HG03064 (cell line): ENCODE results near the gene C1QTNF12.

Experiments used
- ATAC-seq: cut with Tn5 transposase; IDR thresholded peaks from one replicate; pipeline ENCODE4 v1.9.1; 2021; ENCODE audit warnings: low read depth; ENCODE audit not compliant: unreplicated experiment

Gene C1QTNF12

DNA sequence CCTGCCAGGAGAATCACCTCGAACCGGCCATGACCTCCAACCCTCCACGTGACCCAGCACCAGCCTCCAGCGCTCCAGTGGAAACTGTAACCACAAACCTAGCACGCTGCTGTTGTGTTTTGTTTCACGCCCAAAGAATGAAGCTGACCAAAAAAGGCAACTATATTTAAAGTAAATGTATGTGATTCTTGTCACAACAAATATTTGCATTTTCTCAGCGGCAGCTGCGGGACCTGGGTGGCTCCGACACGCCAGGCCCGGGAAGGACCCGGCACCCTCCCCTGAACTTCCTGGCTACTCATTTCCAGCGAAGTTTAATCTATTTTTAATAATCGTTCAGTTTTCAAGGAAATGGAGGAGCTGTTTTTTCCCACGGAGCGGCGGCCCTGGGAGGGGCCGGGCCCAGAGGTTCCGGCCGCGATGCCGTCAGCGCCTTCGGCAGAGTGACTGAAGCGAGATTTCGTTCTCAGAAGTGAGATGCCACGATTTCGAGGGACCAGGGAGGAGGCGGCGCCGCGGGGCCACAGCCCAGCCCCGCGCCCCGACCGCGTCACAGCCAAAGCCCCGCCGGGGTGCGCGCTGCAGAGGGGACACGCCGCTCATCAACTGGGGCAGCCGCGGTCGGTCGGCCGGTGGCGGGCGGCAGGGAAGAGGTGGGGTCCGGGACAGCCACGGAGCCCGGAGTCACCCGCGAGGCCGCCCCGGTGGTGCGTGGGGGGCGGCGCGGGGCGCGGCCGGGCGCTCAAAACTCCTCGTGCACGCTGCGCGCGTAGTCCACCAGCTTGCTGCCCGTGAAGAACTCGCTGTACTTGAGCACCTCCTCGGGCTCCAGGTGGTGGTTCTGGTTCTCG is 29.5 kb downstream of the C1QTNF12 start:
- ATAC-seq: no peak

DNA sequence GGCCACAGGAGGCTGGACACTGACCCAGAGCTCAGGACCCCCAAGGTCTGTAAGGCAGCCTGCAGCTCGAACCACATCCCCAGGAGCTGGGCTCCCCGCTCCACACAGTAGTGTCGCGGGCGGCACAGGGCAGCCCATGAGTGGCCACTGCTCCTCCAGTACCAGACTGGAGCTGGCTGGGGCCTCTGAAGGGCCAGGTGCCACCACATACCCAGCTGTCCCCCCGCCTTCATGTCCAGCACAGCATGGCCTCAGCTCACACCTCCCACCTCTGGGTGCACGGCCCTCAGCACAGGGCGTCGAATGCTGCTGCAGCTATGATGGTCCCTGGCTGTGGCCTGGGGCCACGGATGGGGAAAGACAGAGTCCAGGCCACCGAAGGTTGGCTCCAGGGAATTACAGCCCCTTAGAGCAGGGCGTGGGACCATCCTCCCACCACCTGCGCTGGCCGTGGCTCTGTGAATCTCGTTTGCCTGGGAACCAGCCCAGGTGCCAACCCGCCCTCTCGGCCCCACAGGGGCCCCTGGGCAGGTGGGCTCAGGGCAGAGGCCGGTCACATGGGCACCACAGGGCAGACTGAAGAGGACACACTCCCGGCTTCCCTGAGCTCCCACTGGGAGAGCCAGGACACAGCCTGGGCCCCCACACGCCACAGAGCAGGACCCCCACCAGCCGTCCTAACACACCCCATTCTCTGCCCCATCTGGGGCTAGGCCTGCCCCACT is 30.5 kb downstream of the C1QTNF12 start:
- no peak for ATAC-seq

DNA sequence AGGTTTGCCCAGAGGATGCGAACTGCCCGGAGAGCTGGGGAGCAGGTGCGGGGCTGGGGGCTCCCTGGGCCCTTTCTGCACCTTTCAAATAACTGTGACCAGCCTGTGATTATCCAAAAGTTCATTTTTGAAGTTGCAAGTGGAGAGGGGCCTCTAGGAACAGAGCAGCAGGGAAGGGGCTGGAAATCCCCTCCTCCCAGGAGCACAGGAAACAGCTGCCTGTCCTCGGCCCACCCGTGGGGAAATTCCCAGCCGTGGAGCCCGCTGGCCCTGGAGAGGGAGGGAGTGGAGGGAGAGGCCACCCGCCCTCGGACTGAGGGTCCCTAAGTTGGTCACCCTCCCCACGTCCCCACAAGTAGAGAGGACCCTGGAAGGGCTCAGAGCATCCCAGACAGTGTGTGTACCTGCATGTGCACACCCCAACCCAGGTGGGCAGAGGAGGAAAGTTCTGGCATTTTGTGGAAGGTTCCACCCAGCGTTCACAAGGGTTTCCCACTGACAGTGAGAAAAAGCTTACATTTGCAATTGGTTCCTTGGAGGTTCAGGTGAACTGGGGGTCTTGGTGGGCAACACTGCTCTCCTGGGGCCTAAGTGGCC is 31.3 kb downstream of the C1QTNF12 start:
- no peak for ATAC-seq

DNA sequence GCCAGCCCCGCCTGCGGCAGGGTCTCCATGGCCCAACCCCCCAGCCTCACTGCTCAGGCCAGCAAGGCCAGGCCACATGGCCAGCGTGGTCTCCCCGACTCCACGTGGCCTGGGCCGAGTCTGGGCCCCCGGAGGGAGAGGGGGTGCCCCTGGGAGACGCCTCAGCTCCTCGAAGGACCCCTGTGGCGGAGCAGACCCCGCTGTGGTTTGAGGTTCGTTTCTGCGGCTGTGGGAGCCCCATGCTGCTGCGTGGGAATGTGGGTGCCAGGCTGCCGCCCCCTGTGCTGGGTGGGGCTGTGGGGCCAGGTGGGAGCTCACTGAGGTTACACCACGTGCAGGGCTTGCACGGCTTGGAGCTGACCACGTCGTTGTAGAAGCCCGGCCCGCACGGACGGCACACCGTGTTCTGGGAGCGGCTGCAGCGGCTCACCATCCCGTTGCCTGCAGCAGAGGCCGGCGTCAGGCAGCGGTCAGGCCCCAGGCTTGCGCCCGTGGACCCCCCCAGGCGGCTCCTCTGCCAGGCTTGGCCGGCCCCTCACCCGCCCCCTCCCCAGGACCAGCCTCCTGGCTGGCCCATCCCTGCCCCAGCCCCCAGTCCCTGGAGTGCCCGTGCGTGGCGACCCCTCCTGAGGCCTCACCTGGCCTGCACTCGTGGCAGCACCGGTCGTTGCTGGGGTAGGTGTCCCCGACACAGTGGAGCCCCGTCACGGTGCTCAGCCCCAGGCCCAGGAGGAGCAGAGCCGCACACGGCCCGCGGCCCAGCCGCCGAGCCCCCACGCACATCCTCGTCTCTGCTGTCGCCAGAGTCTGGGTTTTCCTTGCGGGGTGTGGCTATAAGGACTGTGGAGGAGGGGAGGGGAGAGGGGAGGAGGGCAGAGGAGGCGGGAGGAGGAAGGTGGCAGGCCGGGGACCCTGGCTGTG is 32.9 kb downstream of the C1QTNF12 start, which contains the start of gene TNFRSF4:
TNFRSF4 (minus strand) TSS at position 809 of the 921 bp plus-strand sequence; CDS start at position 783, 26 bp downstream.
- no peak for ATAC-seq

DNA sequence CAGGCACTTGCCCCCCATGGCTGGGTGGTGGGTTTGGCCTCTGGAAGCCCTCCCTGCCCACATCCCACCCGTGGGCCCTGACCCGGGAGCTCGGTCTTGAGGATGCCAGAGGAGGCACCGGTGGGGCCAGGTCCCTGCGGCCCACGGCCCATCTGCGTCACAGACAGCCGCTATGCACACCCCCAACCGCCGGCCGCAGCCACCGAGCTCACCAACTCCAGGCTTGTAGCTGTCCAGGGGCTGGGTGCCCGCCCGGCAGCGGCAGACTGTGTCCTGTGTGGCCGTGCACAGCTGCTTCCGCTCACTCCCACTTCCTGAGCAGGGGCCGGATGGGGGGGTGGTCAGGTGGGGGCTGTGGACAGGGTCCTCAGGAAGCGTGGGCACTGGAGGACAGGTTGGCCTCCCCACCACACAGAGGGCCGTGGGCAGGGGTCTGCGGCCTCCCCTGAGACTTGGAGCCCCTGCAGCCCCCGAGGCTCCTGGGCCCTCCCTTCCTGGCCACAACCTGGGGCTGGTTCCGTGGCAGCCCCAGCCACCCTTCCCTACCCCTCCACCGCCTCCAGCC is 33.7 kb downstream of the C1QTNF12 start:
- ATAC-seq: no peak

DNA sequence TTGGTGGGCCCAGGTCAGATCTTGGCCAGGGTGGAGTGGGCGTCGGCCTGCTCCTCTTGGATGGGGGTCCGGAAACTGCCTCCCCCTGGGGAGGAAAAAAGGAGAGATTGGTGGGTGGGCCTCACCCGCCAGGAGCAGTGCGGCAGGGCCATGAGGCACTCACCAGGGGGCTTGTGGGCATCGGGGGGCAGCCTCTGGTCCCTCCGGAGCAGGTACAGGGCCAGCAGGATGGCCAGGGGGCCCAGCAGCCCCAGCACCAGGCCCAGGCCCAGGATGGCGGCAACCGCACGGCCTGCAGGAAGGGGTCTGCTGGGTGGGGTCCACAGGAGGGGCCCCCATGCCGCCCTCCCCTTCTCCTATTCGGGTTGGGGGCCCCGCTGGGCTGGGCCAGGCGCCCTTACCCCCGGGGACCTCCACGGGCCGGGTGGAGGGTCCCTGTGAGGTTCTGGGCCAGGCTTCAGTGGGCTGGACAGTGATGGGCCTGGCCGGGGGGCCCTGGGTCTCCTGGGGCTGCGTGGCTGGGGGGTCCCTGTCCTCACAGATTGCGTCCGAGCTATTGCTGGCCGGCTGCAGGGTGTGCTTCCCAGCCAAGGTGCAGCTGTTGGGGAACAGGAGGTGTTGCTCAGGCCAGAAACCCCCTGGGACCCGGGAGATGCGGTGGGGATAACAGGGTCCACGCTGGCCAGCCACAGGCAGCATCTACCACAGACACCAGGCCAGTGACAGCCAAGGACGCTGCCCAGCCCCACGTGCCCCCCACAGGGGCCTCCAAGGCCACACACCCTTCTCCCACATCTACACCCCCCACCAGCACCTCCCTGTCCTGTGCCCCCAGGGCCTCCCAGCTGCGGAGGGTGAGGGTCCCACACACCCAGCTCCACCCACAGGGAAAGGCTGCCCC is 34.7 kb downstream of the C1QTNF12 start:
- no peak for ATAC-seq

DNA sequence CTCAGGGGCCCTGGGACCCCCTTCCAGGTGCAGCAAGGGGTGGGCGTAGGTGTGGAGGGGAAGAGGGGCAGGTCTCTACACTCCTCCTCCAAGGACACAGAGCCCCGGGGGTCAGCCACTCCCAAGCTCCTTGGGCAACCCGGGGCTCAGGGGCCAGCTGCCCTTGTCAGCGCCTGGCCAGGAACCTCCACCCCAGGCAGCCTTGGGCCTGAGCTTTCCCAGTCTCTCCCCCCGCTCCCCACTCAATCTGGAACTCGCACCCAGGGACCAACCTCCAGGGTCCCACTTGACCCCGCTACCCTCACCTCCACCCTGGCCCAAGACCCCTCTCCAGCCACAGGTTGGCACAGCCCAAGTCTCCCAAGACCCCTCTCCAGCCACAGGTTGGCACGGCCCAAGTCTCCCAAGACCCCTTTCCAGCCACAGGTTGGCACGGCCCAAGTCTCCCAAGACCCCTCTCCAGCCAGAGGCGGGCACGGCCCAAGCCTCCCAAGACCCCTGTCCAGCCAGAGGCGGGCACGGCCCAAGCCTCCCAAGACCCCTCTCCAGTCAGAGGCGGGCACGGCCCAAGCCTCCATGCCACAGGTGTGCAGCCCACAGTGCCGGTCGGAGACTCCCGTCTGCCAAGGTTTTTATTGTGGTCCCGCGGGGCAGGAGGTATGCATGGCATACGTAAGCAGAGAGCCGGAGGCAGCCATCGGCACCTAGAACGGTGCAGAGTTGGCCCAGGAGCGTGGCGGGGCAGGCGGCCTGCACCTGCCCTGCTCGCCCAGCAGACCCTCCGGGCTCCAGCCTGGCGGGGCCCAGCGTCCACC is 35.6 kb downstream of the C1QTNF12 start:
- no peak for ATAC-seq

DNA sequence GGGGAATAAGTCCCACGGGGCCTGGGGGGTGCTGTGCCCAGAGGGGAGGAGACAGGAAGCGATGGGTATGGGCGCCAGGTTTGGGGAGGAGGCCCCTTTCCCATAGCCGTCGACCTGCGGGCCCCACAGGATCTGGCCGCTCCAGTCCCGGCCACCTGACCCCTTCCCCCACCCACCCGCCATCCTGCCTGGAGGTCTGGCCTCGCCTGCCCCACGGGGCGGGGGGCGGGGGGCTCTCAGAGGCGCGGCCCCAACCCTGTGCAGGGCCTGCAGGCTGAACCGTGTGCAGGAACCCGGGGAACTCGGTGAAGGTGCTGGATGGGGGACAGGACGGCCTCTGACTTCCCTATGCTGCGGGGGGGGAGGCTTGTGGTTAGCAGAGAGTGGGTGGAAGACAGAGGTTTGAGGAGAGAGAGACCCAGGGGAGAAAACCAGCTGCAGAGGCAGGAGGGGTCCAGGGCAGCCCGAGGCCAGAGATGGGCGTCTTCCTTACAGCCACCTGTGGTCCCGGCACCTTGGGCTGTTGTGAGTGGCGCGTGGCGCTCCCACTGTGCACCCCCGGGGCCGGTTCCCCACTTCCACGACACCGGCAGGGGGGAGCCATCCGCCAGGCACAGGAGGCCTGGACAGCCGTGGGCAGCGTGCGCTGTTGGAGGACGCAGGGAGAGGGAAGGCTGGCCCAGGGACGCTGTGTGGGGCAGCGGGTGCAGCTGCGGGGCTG is 37.6 kb downstream of the C1QTNF12 start:
- no peak for ATAC-seq

DNA sequence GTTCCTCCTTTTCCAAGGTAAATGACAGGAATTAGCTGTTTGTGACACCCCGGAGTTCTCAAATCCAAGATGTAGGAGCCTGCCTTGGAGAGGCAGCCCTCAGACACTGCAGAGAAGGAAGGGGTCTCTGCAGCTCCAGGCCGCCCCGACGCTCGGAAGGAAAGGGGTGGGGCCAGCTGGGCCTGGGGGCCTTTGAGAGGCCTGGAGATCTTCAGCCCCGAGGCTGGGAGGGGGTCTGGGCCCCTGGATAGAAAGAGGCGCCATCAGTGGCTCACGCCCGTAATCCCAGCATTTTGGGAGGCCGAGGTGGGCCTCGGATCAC is 39.0 kb downstream of the C1QTNF12 start:
- no peak for ATAC-seq

DNA sequence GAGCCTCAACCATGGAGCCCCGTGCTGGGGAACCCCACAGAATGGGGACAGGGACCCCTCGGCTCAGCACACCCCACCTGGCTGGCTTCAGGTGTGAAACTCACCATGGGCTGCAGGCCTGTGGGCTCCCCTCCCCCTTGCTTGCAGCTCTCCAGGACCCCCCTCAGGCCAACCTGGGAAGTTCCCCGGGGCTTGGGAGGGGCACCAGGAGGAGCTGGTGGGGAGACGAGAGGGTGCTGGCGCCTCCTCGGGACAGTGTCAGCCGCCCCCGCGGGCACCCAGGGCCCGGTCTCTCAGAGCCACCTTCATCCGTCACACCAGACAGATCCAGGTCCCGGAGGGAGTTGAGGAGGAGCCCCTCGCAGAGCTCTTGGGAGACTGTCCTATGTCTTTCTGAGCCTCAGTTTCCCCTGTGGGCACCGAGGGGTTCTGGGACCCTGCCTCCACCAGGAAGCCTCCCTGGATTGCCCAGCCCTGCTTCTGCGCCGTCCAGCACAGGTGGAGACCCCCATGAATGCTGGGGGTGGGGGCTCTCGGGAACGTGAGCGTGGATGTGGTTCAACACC is 39.5 kb downstream of the C1QTNF12 start:
- ATAC-seq: no peak

DNA sequence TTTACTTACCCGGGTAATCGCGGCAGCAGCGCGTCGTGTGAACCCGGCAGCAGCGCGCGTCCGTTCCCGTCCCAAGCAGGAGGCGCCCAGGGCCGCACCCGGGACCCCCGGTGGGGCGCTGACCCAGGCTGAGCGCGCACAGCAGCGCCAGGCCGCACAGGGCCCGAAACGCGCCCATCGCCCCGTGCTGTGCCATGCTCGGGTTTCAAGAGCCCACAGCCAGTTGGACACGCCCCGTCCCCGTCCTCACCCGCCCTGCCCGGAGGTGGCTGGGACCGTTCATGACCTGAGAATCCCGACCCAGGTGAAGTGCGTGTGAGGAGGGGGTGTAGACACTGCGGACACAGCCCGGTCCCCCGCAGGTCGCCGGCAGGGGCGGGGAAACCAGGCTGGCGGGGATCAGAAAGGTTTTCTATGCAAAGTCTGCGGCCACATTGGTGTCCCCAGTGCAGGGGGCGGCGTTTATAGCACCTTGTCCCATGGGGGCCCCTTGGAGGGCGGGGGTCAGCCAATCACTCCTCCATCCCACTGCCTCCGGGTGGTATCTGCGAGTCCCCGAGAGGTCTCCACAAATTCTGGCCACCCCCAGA is 40.1 kb downstream of the C1QTNF12 start, which contains the start of gene TNFRSF18:
TNFRSF18 (minus strand) TSS at position 217 of the 590 bp plus-strand sequence; CDS start at position 196, 21 bp downstream.
- ATAC-seq: no peak

DNA sequence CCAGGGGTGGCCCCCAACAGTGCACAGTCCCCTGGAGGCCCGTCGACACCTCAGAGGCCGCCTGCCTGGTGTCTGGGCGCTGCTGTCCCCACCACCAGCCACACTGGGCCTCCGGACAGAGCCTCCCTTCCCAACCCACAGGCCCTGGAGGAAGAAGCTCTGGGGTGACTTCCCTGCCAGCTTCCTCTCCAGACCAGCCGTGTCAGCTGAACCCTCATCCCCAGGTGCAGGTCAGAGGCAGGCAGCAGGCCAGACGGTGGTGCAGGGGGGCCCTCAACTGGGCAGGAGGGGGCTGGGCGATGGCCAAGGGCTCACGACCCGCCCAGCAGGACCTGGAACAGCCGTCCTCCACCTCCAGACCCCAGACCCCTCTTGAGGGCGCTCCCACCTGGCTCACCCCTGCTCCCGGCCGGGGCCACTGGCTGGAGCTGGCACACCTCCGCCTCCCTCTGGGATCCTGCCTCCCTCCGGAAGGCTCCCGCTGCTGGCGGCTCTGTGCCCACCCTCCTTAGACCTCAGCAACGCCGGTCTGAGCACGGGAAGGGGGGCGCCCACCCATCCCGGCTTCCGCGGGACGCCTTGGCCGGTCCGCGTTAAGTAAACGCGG is 40.6 kb downstream of the C1QTNF12 start:
- no peak for ATAC-seq

DNA sequence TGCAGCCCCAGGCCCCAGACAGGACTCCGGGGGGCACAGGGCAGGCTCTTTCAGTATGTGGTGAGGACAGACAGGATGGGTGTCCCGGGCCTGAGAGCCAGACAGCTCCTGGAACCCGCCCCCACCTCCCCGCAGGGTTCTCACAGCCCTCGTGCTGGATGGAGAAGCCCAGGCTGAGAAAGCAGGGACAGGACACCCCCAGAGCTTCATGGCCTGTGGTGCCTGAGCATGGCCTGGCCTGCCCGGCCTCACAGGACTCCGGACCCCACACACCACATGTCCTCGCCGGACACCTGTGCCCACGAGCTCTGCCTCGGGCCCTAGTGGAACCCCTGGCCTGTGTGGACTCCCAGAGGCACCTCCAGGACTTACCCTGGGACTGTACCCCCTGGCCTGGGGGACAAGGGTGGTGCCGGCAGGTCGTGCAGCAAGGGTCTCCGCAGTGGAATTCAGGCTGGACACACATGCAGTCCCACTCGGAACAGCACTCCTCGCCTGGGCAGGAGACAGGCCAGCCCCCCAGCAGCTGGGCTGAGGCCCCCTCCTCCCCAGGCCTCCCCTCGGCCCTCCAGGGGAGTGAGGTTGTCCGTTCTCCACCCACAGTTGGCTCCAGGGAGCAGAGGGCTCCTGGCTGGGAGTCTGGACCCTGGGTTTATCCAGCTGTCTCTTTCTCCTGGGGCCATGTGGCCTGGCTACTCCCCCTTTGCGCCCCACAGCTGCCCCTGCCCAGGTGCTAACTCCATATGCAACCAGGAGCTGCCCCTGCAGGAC is 41.3 kb downstream of the C1QTNF12 start:
- ATAC-seq: no peak

DNA sequence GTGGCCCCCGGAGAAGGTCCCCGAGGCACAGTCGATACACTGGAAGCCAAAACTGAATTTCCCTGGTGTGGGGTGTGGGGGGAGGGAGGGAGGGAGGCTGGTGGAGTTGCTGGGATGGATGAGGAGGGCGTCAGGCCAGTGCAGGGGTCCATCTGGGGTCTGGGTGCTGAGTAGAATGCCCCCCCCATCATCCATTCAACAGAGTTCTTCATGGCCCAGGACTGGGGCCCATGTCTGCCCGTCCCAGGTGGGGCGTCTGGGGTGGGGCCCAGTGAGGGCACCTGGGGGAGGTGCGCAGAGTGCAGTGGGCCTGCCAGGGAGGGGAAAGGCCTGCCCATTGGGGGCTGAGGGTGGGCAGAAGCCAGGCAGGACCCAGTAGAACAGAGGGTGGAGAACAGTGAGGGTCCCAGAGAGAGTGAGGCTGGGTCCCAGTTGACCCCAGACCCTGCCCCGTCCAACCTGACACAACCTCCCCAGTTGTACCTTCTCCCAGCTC is 42.0 kb downstream of the C1QTNF12 start:
- no peak for ATAC-seq

DNA sequence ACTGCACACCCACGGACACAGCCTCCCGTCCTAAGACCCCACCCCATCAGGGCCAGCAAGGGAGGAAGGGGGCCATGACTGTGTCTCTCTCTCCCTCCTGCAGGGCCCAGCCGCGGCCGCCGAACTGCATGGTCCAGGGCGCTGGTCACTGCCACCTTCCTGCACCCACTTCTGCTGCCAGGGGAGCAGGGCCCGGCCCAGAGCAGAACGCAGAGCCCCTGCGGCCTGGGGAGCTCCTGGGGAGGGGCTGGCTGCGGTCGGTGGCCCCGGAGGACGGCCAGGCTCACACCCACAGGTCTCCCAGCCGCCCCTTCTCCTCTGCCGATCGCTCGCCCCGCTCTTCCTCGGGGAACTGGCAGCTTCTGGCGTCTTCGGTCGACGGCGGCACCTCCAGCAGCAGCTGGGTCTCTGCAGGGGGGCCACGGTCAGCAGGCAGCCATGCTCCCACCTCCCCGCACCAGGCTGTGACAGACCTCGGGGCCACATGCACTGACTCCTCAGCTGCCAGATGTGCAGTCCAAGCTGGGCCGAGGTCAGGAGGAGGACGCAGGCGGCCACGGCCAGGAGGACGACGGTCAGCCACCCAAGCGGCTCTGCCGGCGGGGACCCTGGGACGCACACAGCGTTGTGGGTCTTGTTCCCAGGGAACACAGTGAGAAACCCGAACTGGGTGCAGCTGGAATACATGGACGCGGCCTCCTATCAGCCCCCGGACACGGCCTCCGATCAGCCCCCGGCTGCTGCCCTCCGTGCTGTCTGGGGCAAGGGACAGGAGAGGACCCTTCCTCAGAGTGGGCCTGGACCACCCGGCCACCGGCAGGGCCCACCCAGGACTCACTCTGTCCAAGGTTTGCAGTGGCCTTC is 42.7 kb downstream of the C1QTNF12 start:
- ATAC-seq: no peak
